NCI-H748 treated with DMSO at 0.1 percent for 48 hours (cell line): ENCODE results near the gene C7orf25.

Experiments used
- DNase-seq: peaks from one replicate; lab custom pipeline; 2025; lab: John Stamatoyannopoulos, UW

The C7orf25 gene

DNA sequence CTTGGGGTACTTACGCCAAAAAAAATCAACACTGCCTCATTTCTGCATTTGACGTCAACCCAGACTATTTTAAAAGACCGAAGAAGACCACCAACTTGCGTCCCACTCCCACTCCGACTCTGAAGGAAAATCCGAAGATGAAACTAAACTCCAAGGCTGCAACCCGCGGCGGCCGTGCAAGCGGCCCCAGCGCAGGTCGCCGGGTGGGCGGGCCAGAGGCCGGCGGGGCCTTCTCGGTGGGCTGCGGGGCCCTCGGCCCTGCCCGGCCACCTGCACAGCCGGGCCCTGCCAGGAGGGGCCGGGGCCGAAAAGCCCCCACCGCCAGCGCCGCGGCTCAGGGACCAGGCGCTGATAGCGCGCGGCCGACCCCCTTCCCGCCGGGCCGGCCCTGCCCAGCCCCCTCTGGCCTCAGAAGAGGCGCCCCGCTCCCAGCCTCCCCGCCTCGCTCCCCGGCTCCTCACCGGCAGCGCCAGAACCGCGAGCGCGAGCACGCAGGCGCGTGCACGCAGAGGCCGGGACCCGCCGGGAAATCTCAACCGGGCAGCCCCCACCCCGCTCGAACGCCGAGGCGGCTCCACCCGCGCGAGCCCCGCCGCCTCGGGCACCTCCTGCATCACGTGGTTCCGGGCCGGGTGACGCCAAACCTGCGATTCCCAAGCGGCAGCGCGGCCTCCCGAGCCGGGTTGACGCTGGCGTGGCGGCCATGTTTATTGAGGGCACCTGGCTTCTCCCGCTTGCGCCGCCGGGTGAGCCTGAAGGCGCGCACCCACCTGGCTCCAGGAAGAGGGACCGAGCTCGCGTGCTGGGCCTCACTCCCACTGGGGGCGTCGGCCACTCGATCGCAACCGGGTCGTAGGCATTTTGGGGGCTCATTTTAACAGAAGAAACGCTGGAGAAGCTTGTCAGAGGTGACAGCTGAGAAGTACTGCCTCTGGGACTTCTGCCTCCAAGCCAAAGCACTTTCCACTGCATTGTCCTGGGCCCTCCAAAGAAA lies at the start of gene C7orf25:
Gene C7orf25, minus strand, starts transcription at position 617 of the 994 bp plus-strand sequence. CDS start 1,170 bp downstream, outside the sequence.
- DNase-seq = peak; percentile 91

DNA sequence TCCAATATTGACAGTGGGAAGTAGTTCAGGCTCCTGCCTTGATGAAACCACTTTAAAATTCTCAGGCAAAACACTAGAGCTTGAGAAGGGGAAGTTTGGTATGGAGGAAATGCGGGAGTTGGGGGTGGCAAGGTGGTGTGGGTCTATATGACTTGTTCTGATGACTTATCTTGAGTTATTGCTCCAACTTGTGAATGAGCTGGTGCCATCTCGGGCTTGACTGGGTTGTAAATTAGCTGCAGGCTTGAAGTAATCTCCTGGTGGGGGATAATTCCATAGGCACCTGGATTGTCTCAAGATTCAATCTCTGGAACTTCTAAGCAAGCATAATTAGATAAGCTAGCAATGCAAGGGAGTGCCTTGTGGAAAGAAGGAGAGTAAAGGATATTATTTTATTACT lies 49.3 kb upstream of the C7orf25 start:
- DNase-seq = no peak

DNA sequence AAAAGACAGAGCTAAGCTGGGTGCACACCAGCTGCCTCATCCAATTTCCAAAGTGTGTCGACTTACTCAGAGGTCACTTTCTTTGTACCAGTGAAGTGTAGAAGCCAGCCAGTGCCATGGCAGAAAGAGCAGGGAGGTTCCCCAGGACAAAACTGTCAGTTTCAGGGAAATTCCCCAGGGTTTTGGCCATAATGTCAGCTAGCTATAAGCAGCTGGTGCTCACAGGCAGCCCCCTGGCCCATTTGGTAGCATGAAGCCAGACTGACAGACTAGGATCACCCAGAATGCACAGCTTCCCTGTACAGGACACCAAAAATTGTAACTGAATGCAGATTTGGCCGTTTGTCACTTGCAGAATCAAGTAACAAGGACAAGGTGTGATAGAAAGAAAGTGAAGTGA lies 48.9 kb upstream of the C7orf25 start:
- DNase-seq = no peak

DNA sequence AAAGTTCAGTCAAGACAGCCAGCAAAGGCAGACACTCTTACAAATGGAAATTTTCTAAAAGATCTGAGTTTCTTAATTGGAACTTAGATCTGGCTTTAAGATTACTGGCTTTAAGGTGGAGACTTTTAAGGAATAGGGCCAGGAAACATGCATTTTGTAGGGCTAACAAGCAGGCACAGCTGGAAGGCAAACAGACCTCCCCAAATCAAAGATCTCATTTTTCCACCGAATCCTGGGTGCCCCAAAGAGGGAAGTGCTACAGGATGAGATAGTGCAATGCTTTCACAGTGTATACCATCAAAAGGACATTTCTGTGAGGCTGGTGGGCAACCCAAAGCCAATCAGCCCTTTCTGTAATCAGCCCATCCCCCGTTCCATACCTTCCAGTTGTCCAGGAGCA lies 47.7 kb upstream of the C7orf25 start:
- no peak for DNase-seq

DNA sequence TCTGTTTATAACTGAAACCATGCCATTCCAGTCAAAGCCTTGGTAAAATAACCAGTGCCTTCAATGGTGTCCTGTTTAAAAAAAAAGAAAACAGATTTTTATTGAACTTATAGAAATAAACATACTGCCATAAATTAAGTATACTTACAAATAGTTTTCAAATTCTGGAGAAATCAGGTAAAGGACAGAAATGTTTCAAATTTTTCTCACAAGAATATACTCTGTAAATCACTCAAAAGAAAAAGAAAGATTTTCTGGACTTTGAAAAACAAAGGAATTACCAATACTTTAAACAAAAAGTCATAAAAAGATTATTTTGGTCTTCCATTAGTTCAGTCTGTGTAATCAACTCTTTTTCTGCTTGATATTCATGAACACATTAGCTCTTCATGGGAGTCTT lies 44.2 kb upstream of the C7orf25 start:
- no peak for DNase-seq

DNA sequence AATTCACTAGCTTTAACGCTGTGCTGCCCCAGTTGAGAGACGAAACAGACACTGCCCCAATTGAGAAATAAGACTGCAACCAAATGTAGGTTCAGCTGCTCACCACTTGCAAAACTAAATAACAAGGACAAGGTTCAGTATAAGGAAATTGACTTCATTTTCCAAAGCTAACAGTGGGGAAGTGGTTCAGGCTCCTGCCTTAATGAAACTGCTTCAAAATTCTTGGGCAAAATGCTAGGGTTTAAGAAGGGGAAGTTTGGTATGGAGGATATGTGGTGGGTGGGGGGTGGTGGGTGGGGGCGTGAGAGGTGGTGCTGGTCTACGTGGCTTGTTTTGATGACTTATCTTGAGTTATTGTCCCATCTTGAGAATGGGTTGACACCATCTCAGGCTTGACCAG lies 42.1 kb upstream of the C7orf25 start:
- no peak for DNase-seq

DNA sequence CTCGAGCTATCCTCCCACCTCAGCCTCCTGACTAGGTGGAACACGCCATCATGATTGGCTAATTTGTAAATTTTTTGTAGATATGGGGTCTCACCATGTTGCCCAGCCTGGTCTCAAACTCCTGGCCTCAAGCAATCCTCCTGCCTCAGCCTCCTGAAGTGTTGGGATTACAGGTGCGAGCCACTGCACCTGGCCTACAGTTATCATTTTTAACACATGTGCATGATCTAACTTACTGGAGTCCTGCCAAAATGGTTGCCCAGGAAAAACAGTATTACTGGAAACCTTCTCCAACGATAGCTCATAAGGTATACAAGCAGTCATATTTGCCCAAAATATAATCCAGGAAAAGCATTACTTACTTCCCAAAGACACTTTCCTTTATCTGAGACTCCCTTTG lies 40.5 kb upstream of the C7orf25 start:
- no peak for DNase-seq

DNA sequence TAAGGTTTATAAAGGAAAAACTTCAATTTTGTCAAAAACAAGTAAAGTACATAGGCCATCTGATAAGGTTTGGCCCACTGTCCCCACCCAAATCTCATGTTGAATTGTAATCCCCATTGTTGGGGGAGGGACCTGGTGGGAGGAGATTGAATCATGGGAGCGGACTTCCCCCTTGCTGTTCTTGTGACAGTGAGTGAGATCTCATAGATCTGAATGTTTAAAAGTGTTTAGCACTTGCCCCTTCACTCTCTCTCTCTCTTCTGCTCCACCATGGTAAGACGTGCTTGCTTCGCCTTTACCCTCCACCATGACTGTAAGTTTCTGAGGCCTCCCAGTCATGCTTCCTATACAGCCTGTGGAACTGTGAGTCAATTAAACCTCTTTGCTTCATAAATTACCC lies 38.5 kb upstream of the C7orf25 start:
- DNase-seq = no peak

DNA sequence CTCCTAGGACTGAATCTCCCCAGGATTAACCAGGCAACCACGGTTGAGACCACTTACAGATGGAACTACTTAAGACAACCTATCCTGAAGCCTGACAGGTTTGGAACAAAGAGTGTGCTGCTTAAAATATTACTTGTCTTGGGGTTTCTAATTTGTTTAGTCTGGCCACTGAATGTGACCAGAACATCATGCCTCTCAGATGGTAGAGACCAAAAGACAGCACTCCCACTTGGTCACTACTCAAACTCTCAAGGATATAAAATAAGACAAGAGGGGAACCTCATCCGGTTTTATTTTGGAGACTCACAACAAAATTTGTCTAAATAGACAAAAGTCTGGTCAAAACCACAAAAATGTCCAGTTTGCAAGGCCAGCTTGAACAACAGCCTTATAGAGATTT lies 35.7 kb upstream of the C7orf25 start:
- no peak for DNase-seq

DNA sequence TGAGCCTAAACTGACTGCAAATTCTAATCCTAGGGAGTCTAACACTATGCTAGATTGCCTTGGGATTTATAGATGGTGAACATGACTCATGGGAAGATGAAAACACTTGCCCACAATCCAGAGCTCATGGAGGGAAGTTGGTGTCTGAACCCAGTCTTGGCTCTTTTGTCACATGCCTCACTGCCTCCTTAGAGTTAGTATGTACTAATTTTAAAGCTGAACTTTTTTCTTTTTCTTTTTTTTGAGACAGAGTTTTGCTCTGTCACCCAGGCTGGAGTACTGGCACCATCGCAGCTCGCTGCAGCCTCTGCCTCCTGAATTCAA lies 34.7 kb upstream of the C7orf25 start:
- DNase-seq = no peak

DNA sequence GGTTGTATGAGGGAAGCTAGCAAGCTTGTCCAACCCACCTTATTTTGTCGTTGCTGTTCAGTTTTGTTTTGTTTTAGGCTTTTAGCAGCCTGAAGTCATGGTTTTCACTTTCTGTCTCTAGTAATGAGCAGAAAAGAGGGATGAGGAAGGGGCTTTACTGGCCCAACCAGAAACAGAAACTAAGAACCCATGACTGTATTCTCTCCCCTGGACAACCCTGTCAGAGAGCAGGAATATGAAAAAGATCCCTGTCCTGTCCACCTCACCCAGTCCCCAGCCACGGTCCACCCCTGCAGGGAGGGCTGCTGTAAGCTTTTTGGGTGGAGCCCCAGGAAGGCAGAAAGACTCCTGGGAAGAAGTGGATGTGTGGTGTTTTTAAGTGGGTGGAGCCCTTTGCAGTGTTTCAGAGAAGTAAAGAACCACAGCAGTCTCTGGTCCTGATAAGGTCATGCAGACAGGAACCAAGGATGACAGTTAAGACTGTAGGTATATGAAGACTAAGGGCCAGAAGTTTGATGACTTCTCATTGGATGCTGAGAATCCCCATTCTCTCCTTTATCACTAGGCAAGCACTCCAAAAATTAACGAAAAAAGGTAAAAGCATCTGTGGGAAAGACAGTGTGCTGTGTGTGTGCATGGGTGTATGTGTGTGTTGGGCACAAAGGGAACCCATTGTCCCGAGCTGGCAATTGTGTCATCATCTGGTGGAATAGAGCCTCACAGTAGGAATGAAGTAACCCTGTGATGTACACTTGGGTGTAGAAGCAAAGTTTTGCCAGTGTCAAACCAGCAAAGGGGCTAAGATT lies 34.2 kb upstream of the C7orf25 start:
- no peak for DNase-seq

DNA sequence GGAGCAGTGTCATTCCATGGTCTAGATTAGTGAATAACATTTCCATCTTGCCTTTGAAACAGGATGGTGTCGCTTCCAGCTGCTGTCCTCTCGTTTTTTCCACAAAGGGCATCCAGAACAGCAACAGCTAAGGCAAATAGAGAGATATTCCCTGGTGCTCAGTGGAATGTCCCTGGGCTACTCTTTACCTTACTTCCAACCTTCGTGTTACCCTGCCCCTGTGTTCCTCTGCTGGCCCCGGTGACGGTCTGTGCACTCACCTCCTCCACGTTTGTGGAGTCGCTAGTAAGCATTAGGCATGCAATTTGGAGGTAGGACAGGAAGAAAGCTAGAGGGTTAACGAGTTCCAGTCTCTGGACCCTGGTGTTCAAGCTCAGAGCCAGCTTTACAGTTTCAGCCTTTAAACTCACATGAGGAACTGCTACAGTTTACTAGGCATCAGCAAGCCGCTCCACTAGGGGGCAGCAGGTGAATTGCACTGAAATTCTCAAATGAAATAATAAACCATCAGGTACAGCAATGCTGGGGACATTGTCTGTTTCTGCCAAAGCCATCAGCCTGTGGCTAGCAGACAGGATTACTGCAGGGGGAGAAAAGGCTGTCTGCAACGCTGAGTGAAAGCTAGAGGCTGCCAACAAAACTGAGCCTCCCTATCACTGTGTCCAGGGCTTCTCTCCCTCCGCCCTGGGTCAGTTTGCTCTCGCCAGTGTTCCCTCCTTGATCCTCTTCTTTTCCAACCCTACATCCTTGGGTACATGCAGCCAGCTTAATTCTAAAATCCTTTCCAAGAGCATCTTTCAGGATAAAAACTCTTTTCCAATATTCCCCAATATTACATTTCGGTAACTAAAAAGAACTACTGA lies 29.3 kb upstream of the C7orf25 start:
- peak; percentile 76 for DNase-seq

DNA sequence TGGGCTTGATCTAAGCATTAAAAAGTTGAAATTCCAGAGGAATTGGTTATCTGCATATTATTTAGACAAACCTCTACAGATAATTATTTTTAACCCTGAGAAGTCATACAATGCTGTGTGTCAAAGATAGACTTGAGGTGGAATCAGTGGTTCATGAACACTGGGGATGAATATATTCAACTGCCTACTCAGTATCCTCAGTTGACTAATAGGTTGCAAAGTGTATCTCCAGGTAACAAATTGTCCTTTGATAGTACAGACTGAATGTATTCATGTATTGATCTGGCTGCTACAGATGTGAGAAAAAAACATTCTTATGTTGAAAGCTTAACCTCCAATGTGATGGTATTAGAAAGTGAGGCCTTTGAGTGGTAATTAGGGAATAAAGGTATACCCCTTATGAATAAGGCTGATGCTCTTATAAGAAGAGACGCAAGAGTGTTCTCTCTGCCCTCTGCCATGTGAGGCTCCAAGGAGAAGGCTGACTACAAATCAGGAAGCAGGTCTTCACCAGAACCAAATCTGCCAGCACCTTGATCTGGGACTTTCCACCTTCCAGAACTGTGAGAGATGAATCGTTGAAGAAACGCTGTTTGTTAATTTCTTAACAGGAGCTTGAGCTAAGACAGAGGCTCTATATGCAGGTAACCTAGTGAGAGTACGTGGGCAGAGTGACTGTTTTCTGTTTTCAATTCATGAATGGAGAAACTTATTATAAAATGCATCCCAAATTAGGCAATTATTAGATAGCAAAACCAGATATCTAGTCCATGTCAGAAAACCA lies 27.8 kb upstream of the C7orf25 start:
- DNase-seq = no peak

DNA sequence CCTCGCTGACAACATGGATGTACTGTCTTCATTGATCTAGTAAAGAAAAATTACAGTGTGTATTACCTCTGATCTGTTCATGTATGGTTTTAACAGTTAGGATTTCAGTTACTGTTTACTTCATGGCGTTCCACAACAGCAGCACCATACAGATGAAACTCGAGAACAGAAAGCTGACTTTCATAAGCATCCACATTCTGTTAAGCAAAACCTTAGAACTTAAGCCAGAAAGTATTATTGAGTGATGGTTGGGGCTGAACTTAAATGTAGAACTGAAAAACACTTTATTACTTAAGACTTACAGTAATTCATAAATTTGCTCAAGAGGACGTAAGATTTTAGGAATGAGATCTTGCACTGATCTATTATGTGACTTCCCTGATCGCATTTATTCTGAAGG lies 24.0 kb upstream of the C7orf25 start:
- DNase-seq = no peak

DNA sequence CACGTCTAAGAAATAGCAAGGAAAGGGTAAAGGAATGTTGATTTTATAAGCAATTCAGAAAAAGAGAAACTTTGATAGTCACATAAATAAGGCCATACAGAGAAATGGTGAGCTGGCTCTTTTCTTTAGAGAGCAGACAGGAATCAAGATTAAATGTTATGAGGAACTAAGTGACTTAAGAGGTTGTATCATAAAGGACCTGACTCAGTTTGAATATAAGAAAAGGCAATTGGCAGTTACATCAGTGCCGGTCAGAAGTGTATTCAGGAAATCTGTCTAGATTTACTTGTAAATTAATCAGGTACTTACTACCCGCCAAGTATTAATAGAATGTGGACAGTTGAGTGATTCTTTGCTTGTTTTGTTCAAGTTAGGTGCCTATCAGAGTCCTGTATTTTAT lies 22.4 kb upstream of the C7orf25 start:
- DNase-seq = no peak

DNA sequence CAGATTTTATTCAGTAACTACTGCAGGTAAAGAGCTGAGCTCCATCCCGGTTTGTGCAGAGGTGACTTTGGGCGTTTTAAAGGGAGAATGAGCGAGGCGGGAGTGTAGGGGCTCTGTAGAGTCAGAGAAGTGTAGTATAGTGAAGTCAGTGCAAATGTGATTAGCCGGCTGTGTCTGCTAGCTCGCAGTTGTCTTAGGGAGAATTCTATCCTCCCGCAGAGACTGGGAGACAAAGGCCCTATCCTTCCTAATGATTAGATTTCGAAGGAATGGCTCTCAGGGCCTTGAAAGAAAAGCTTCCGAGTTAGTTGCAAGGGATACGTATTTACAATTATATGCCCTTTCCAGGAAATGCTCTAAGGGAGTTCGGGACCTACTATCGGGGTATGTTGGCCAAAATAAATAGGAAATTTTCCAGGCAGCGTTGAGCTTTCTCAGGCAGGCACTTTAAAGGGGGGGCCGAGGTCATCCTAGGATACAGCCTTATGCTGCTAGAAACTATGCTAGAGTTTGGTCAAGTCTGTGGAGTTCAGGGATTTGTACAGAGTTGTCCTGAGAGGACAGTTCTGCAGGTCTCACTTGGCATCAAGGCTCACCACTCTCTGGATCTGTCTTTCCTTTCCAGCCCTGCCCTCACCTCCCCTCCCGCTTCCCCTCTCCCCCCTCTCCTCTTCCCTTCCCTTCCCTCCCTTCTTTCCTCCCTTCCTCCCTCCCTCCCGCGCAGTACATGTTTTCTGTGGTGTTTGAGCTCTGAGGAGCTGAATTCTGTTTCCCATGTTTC lies 21.1 kb upstream of the C7orf25 start:
- DNase-seq = peak; percentile 4

DNA sequence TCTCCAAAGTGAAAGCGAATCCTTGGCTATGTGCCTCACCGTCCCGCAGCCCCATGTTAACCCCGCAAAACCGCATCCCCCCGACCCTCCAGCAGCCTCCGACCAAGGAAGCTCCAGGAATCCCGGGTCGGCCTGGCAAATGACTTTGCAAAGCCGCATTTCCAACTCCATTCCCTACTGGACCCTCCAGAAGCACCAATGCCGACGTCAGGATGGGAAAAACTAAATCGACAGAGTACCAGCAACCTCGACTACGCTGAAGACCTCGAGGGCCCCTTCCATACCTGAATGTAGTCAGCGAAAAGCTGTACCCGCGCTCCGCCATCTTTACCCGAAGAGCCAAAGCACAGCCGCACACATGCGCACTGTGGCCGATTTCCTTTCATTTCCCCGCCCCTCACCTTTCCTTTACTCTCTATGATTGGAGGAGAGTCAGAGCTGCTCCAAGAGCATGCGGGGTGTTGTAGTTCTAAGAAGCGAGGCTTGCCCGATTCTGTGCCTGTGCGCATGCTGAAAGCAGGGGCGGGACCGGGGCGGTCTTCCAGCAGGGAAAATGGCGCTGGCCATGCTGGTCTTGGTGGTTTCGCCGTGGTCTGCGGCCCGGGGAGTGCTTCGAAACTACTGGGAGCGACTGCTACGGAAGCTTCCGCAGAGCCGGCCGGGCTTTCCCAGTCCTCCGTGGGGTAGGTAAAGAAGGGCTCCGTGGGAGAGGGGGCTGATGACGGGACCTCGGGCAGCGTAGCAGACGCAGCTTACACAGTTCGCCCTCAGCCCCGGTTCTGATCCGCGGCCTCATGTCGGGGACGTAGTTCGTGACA lies 20.2 kb upstream of the C7orf25 start, which contains the start of the genes MRPL32 and PSMA2:
Gene MRPL32, plus strand, starts transcription at position 543 of the 818 bp plus-strand sequence. Its CDS starts 11 bp downstream, at position 554.
Gene PSMA2, minus strand, starts transcription at position 341 of the 818 bp plus-strand sequence. Its CDS starts 16 bp downstream, at position 325.
- DNase-seq = peak; percentile 97

DNA sequence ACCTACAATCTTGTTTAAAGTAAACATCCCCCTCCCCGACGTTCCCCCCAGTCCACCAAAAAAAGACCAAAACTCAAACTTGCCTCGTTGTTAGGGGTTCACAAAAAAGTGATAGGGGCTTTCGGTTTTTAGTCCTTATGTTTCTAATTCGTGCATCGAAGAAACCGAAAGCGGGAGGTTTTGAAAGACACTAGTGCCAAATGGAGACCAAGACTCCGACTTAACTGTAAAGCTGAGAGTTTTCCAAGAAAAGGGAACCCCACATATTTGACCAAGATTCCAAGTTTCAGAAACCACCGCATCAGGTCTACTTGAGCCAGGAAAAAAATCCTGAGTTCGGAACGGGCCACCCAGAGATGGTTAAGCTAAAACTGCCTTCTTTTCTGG lies 19.6 kb upstream of the C7orf25 start:
- no peak for DNase-seq

DNA sequence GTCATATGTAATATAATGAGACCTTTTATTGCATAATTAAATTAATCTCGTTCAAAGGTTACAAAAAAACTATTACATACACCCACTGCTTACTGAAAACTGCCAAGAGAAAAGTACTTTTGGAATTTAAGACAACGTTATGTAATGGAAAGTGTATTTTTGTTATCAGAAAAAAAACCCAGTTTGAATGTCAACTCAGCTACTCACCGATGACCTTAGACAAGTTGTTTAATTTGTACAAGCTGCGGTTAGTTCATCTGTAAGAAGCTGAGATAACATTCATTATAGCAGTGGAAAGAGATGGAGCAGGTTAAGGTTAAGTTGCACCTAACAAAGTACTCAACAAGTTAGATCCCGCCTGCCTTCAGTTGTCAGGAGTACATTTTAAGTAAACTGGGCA lies 19.0 kb upstream of the C7orf25 start:
- no peak for DNase-seq
